Measurements from ENCODE around the gene REXO4. TPM values are rescaled to one million over a fixed set of nuclear protein-coding genes. Genes with fewer than 3 reads are reported as not detected.

The REXO4 gene
- total and polyA plus RNA-seq, 2 donors (not counting 3 experiments of a cell fraction or from before 2014, with no cell fraction given): 19.5 to 29.5 TPM

DNA sequence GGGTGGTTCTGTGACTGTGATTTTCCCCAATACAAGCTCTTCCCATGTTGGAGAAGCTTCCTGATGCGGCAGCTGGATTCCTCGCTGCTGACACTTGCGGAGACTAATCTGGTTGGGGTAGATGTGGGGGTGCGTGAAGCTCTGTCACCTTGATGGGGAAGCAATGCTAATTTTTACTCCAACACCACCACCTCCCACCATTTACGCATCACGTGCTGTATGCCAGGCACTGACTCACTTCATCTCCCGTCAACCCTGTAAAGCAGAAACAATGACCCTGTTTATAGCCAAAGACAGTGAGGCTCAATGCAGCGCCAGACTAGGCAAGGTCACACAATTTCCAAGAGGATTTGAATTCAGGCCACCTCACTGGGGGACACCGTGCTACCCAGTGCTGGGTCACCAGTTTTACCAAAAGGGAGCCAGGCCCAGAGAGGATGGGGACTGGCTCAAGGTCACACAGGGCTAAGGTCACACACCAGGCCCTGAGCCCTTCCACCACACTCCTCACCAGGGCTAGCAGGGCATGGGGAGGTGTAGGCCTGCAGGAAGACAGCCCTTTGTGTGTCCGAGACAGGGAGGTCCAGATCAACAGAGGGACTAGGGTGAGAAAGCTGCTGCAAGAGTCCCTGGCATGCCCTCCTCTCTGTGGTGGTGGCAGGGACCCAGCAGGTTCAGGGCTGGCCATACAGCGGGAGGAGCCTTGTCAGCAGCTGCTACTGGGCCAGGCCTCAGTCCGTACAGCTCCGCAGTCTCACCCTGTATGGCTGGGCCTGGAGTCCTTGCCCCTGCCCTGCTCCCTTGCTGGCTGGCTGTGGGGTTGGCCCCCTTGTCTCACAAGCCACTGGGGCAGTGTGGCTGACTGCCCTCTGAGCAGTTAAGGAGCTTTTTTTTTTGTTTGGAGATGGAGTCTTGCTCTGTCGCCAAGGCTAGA lies 38.4 kb downstream of the REXO4 start:
- dilution Hi-C loops (cut with MboI; ENCODE audit: extremely low pct_ligation_motif_present, low sequenced_read_pairs): no loop called here
- ChIA-PET POLR2A (no interaction called here), CTCF (interaction anchor here (1.0 to 3.2 kb wide), 3 partner anchors 50 to 107 kb away, joined by 3 to 10 read pairs (median 3); partner anchors contain the start of gene SLC2A6)
- H3K4me2 ChIP-seq (ENCODE audit: insufficient read depth, low read length): no peak overlapping the region
- TF ChIP-seq POLR2AphosphoS5 (IDR thresholded peaks at IDR 0.05; ENCODE audit: insufficient read depth, low read depth, low read length) (no peak), FOS (IDR thresholded peaks at IDR 0.05; ENCODE audit: borderline replicate concordance, insufficient read depth, low read length) (no peak), POLR2A (IDR thresholded peaks at IDR 0.05; ENCODE audit: low read depth, low read length) (no peak), EZH2 (IDR thresholded peaks at IDR 0.05; ENCODE audit: borderline replicate concordance, low read depth, low read length, severe bottlenecking) (no peak), JUN (IDR thresholded peaks at IDR 0.05; ENCODE audit: borderline replicate concordance, insufficient read depth, insufficient read length, low read depth) (no peak), GATA2 (IDR thresholded peaks at IDR 0.05; ENCODE audit: insufficient read depth, insufficient read length, low read depth, low read length) (no peak)
- TF ChIP-seq, protein P1, sequence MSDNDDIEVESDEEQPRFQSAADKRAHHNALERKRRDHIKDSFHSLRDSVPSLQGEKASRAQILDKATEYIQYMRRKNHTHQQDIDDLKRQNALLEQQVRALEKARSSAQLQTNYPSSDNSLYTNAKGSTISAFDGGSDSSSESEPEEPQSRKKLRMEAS (IDR thresholded peaks at IDR 0.05; ENCODE audit: insufficient read depth, insufficient read length): no peak
- TF ChIP-seq, protein P2, sequence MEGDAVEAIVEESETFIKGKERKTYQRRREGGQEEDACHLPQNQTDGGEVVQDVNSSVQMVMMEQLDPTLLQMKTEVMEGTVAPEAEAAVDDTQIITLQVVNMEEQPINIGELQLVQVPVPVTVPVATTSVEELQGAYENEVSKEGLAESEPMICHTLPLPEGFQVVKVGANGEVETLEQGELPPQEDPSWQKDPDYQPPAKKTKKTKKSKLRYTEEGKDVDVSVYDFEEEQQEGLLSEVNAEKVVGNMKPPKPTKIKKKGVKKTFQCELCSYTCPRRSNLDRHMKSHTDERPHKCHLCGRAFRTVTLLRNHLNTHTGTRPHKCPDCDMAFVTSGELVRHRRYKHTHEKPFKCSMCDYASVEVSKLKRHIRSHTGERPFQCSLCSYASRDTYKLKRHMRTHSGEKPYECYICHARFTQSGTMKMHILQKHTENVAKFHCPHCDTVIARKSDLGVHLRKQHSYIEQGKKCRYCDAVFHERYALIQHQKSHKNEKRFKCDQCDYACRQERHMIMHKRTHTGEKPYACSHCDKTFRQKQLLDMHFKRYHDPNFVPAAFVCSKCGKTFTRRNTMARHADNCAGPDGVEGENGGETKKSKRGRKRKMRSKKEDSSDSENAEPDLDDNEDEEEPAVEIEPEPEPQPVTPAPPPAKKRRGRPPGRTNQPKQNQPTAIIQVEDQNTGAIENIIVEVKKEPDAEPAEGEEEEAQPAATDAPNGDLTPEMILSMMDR (IDR thresholded peaks at IDR 0.05; ENCODE audit: extremely low read depth in 1 of 2, insufficient read depth in 1 of 2, low read depth in 1 of 2, low read length in 2 of 2): no peak
- H3K9ac ChIP-seq (replicated peaks; ENCODE audit: extremely low read depth, insufficient read depth, low read length): no peak overlapping the region
- H3K27me3 ChIP-seq (ENCODE audit: control insufficient read depth in 2 of 2, insufficient read depth in 2 of 2, low read length in 2 of 2): no peaks in the 10 kb centered on the region
- H3K36me3 ChIP-seq (ENCODE audit: control insufficient read depth in 2 of 2, extremely low read depth in 1 of 2, insufficient read depth in 2 of 2, low read length in 2 of 2): no peaks in the 10 kb centered on the region
- H4K20me1 ChIP-seq (replicated peaks; ENCODE audit: control insufficient read depth, extremely low read depth, insufficient read depth, low read length): no peaks in the 10 kb centered on the region
- no peak overlapping the region for H3K4me3 ChIP-seq (replicated peaks in 1 of 3; ENCODE audit: insufficient read depth in 1 of 3, low read depth in 1 of 3, low read length in 3 of 3)
- no peak overlapping the region for H2AFZ ChIP-seq (ENCODE audit: low read depth, low read length)
- H3K27ac ChIP-seq (ENCODE audit: insufficient read depth, low read depth, low read length): no peak overlapping the region
- DNase-seq (ENCODE audit: low read depth, low spot score) (no peak), FAIRE-seq (no peak)
- BruUV-seq (replicated peaks): no TSS peak
- H3K4me1 ChIP-seq (ENCODE audit: control insufficient read depth, extremely low read depth, insufficient read depth, low read length): peaks cover 6% of the 10 kb centered on the region
- peaks cover 14% of the 10 kb centered on the region for H3K79me2 ChIP-seq (ENCODE audit: control insufficient read depth, insufficient read depth, low read length)
- intact Hi-C loops (cut with micrococcal nuclease): no loop called here
- no peaks in the 10 kb centered on the region for H3K9me1 ChIP-seq (replicated peaks; ENCODE audit: control insufficient read depth, extremely low read depth, insufficient read depth, low read length)
- H3K9me3 ChIP-seq (replicated peaks; ENCODE audit: control insufficient read depth, insufficient read depth, low read length): no peaks in the 10 kb centered on the region

Measured in endothelial cell of umbilical vein (primary cell).